GM12878 (cell line): ENCODE measurements around the gene TRAF2. TPM values are rescaled to one million over a fixed set of nuclear protein-coding genes. Genes with fewer than 3 reads are reported as not detected.

Source experiments
- ATAC-seq: fragments of 200-7000 bp; cut with Tn5 transposase; 3 replicates; pipeline ENCODE4 v1.9.1; 2020; ENCODE audit warnings: mild to moderate bottlenecking, moderate library complexity
- BruUV-seq: library from RNA; stranded (reverse); fragments of 400-500 nt; replicated peaks from 2 replicates; lab custom pipeline; 2021; lab: Mats Ljungman, UMichigan
- CTCF ChIA-PET: fragments of 300-600 bp; sonication (Branson Sonifier 250); formaldehyde crosslinking; extraction: SDS; loops from one replicate; lab custom pipeline; 2021; ENCODE audit warnings: inconsistent platforms; lab: Yijun Ruan, JAX
- POLR2A ChIA-PET: fragments of 350-600 bp; formaldehyde crosslinking; extraction: SDS; loops from one replicate; lab custom pipeline; 2021; ENCODE audit warnings: inconsistent platforms; lab: Charles Lee
- RAD21 ChIA-PET: fragments of 300-600 bp; sonication (Branson Sonifier 250); formaldehyde crosslinking; loops from one replicate; lab custom pipeline; 2023; ENCODE audit warnings: antibody characterized with exemption; ENCODE audit not compliant: unreplicated experiment; lab: Charles Lee
- SMC1A ChIA-PET: fragments of 300-600 bp; sonication (Branson Sonifier 250); formaldehyde crosslinking; loops from one replicate; lab custom pipeline; 2023; ENCODE audit not compliant: unreplicated experiment, uncharacterized antibody; lab: Charles Lee
- DNase-seq: peaks from one replicate; pipeline ENCODE4 v3.0.0-alpha.2; 2011; ENCODE audit warnings: low read depth, low spot score
- FAIRE-seq: peaks from 3 replicates; lab custom pipeline; 2011; peaks lifted over from hg19 to GRCh38; lab: Jason Lieb, UNC
- H2AFZ ChIP-seq: 2 replicates; pipeline ENCODE4 v1.6.0; 2011; ENCODE audit warnings: low read depth, low read length, control low read depth; ENCODE audit not compliant: control insufficient read depth
- H3K27ac ChIP-seq: 2 replicates; pipeline ENCODE4 v1.5.1; 2011; ENCODE audit warnings: control low read depth; ENCODE audit not compliant: control insufficient read depth, insufficient read depth
- H3K27me3 ChIP-seq, 2 experiments: replicated peaks in 1 of 2; 2 replicates each; pipeline versions ENCODE4 v1.6.0 to v1.6.1; 2011; ENCODE audit warnings: low read length in 1 of 2; ENCODE audit not compliant: control insufficient read depth in 2 of 2, insufficient read depth in 2 of 2
- H3K36me3 ChIP-seq, 2 experiments: 2 replicates each; pipeline ENCODE4 v1.5.1; 2011; ENCODE audit warnings: low read length in 1 of 2; ENCODE audit not compliant: control insufficient read depth in 2 of 2, insufficient read depth in 2 of 2
- H3K4me1 ChIP-seq: 2 replicates; pipeline ENCODE4 v1.6.1; 2011; ENCODE audit warnings: mild to moderate bottlenecking, low read length, moderate library complexity, mixed read lengths; ENCODE audit not compliant: control insufficient read depth, insufficient read depth
- H3K4me2 ChIP-seq: 2 replicates; pipeline ENCODE4 v1.6.0; 2011; ENCODE audit warnings: control low read depth; ENCODE audit not compliant: control insufficient read depth, insufficient read depth
- H3K4me3 ChIP-seq: fragments of 200-600 bp; sonication (generic); 2 replicates; pipeline ENCODE4 v1.5.1; 2016
- H3K79me2 ChIP-seq: 2 replicates; pipeline ENCODE4 v1.6.0; 2011; ENCODE audit warnings: low read length; ENCODE audit not compliant: control insufficient read depth, insufficient read depth
- H3K9ac ChIP-seq: 2 replicates; pipeline ENCODE4 v1.8.0; 2011; ENCODE audit warnings: low read length, control low read depth, mixed read lengths; ENCODE audit not compliant: control insufficient read depth, insufficient read depth
- H3K9me3 ChIP-seq: replicated peaks from 3 replicates; pipeline ENCODE4 v1.5.1; 2011; ENCODE audit warnings: mild to moderate bottlenecking, low read length; ENCODE audit not compliant: control insufficient read depth, insufficient read depth
- H4K20me1 ChIP-seq: 2 replicates; pipeline ENCODE4 v1.6.0; 2011; ENCODE audit not compliant: control insufficient read depth, insufficient read depth
- BHLHE40 ChIP-seq, 2 experiments: fragments of 450-650 bp in 1 of 2; IDR thresholded peaks; 2 replicates each; pipeline ENCODE4 v1.6.1; 2011 to 2017; ENCODE audit warnings: low read depth in 2 of 2, borderline replicate concordance in 1 of 2, improper control_type of control experiment in 1 of 2, low read length in 1 of 2, mild to moderate bottlenecking in 1 of 2
- CBFB ChIP-seq: IDR thresholded peaks from 2 replicates; pipeline ENCODE4 v1.6.1; 2016; ENCODE audit warnings: antibody characterized with exemption, low read depth
- DPF2 ChIP-seq: fragments of 450-650 bp; IDR thresholded peaks from 2 replicates; pipeline ENCODE4 v1.6.1; 2017; ENCODE audit warnings: mild to moderate bottlenecking
- ESRRA ChIP-seq: IDR thresholded peaks from 2 replicates; pipeline ENCODE4 v1.6.1; 2012; ENCODE audit warnings: mild to moderate bottlenecking, low read length, improper control_type of control experiment
- ETV6 ChIP-seq, 2 experiments: fragments of 450-650 bp in 1 of 2; IDR thresholded peaks in 1 of 2; conservative IDR thresholded peaks in 1 of 2; 2 replicates each; pipeline ENCODE4 v1.6.1; 2014; ENCODE audit warnings: antibody characterized with exemption in 1 of 2, borderline replicate concordance in 1 of 2, low read depth in 1 of 2, mild to moderate bottlenecking in 1 of 2, moderate library complexity in 1 of 2
- HDGF ChIP-seq: fragments of 450-650 bp; IDR thresholded peaks from 2 replicates; pipeline ENCODE4 v1.6.1; 2016; ENCODE audit warnings: antibody characterized with exemption
- IKZF1 ChIP-seq: fragments of 450-650 bp; conservative IDR thresholded peaks from 2 replicates; pipeline ENCODE4 v1.6.1; 2017; ENCODE audit warnings: antibody characterized with exemption, mild to moderate bottlenecking
- JUND ChIP-seq: IDR thresholded peaks from 2 replicates; pipeline ENCODE4 v1.6.1; 2012; ENCODE audit warnings: low read depth, mild to moderate bottlenecking, low read length, improper control_type of control experiment, moderate library complexity
- NBN ChIP-seq: fragments of 450-650 bp; IDR thresholded peaks from 2 replicates; pipeline ENCODE4 v1.6.1; 2016
- POLR2A ChIP-seq: IDR thresholded peaks from 2 replicates; pipeline ENCODE4 v1.6.1; 2011; ENCODE audit warnings: low read depth, mild to moderate bottlenecking, low read length
- POLR2AphosphoS5 ChIP-seq: IDR thresholded peaks from 2 replicates; pipeline ENCODE4 v1.6.1; 2011; ENCODE audit warnings: mild to moderate bottlenecking, low read length, inconsistent platforms
- RUNX3 ChIP-seq: IDR thresholded peaks from 2 replicates; pipeline ENCODE4 v1.6.1; 2012; ENCODE audit warnings: low read length, inconsistent platforms
- STAT3 ChIP-seq: IDR thresholded peaks from 2 replicates; pipeline ENCODE4 v1.6.1; 2011; ENCODE audit warnings: low read depth, low read length, improper control_type of control experiment
- TAF1 ChIP-seq: IDR thresholded peaks from 2 replicates; pipeline ENCODE4 v1.6.1; 2011; ENCODE audit warnings: mild to moderate bottlenecking, low read depth, low read length, borderline replicate concordance
- WGBS: methylation state at CpG from one replicate; pipeline ENCODE4 v1.1.6; 2016; ENCODE audit warnings: low lambda C conversion rate; ENCODE audit not compliant: insufficient replicate concordance, insufficient coverage; ENCODE audit errors: missing lambda C conversion rate; 5-methylcytosine and 5-hydroxymethylcytosine counted together
- in situ Hi-C: fragments of 300-500 bp; cut with MboI; formaldehyde crosslinking; loops from 9 replicates; pipeline ENCODE4 v1.14.3; 2018; ENCODE audit warnings: mixed read lengths
- intact Hi-C: fragments of 100-400 bp; cut with micrococcal nuclease; formaldehyde crosslinking; loops from one replicate; pipeline ENCODE4 v1.14.2; 2022; ENCODE audit not compliant: unreplicated experiment
- polyA plus RNA-seq, 11 experiments: library from polyadenylated mRNA; depleted of rRNA in 4 of 11; unstranded in 6 of 11; stranded (reverse) in 5 of 11; fragments of >200 nt; fragmentation: Nextera tagmentation in 4 of 11; fragmentation: Illumina TruSeq in 1 of 11; extraction: Ambion mirVana in 4 of 11; extraction: Trizol in 1 of 11; gene quantifications; 1 replicate in 1 of 11; 2 replicates in 10 of 11; pipeline versions ENCODE4 v1.2.1 to v1.2.3, GENCODE V29; 2011 to 2016; ENCODE audit warnings: inconsistent platforms in 2 of 11, missing spikeins in 2 of 11, low read depth in 1 of 11
- total RNA-seq, 4 experiments: library from RNA; depleted of rRNA in 3 of 4; stranded (reverse); fragments of >200 nt in 3 of 4; fragmentation: Illumina TruSeq in 1 of 4; extraction: Trizol in 1 of 4; gene quantifications; 2 replicates each; pipeline versions ENCODE4 v1.2.1 to v1.2.3, GENCODE V29; 2013 to 2021
- TF ChIP-seq, protein P1 (sequence below): fragments of 450-650 bp; IDR thresholded peaks from 2 replicates; pipeline ENCODE4 v1.6.1; 2017; ENCODE audit warnings: mild to moderate bottlenecking, moderate library complexity
- TF ChIP-seq, protein P2 (sequence below): fragments of 450-650 bp; IDR thresholded peaks from 2 replicates; pipeline ENCODE4 v1.6.1; 2018; ENCODE audit warnings: mild to moderate bottlenecking, low read depth, moderate library complexity; ENCODE audit not compliant: partially characterized antibody

Gene TRAF2
- total and polyA plus RNA-seq, 10 of the 15 experiments (the other 5 are each of a cell fraction or from before 2014, with no cell fraction given): 0.34 to 39.5 (median 18.7) TPM

DNA sequence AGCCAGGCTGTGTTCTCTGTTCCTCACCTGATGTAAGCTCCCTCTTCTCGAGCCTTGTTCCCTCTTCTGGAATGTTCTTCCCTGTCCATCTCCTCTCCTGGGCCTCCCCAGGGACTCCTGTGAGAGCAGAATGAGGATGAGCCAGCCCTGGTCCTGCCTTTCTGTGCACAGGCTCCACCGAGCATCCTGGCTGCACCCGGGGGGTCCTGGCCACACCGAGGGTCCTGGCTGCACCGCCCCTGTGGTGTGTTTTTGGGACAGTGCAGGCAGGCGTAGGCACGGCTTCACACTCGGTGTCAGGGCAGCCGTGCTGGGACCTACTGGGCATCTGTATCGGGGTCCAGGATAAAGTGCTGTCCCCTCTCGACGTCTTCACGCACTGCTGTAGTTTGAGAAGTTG lies 40.4 kb downstream of the TRAF2 start (continued):
- no peak for TF ChIP-seq RUNX3
- no peak for TF ChIP-seq TAF1
- TF ChIP-seq ESRRA: no peak
- TF ChIP-seq IKZF1: no peak
- TF ChIP-seq, all 136 proteins: peak for 0

DNA sequence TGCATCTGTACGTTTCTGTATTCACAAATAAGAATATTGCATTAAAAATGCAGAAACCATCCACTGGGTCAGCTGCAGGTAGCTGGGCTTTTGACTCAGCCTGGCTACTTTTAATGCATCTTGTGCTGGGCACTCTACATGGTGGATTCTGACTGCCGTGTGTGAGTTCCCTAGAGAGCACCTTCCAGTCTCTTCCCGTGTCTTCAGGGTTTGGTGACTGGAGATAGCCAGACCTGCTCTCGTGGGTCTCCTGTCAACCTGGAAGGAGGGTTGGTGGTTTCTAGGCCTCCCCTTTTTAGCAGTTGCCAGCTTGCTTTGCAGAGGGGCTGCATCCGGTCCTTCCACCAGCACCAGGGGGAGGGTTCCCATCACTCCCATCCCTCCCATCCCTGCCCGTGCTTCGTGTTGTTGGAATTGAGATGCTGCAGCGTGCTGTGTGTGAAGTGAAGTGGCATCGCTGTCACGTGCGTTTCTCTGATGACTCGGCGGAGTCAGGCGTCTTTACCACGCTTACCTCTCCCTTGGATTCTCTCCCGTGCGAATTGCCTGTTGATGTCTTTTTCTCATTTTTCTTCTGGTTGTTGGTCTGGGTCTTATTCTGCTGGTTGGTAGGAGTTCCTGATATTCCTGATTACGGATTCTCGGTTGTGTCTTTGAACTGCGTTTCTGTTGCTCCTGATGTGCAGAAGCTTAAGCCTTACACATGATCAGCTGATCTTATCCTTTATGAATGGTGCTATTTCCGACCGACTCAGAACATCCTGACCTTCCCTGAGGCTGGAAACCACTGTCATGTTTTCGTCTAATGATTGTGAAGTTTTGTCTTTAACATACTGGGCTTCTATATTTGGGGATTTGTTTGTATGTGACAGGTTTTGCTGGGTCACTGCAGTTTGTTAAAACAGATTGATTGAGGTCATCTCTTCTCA lies 41.3 kb downstream of the TRAF2 start:
- WGBS: 76% methylated on average over 18 of the region's 23 CpGs
- BruUV-seq: TSS peak; percentile 51
- intact Hi-C loops (no loop called here), in situ Hi-C loops (no loop called here)
- ChIA-PET POLR2A (no interaction called here), RAD21 (no interaction called here), CTCF (interaction anchor here (0.7 to 0.9 kb wide), 2 partner anchors 9 to 88 kb away, joined by 3 read pairs; no protein-coding TSS in a partner anchor), SMC1A (no interaction called here)
- DNase-seq (no peak), FAIRE-seq (no peak), ATAC-seq (no peak)
- Histone ChIP-seq H3K9me3 (no peaks in the 10 kb centered on the region), H3K9ac (no peak overlapping the region), H3K27me3 (no peaks in the 10 kb centered on the region), H3K4me2 (no peak overlapping the region), H3K27ac (no peak overlapping the region), H4K20me1 (no peaks in the 10 kb centered on the region), H3K79me2 (no peaks in the 10 kb centered on the region), H3K4me1 (no peaks in the 10 kb centered on the region), H3K4me3 (no peak overlapping the region), H2AFZ (no peak overlapping the region), H3K36me3 (peaks cover 16 to 18% of the 10 kb centered on the region in 2 experiments)
- TF ChIP-seq CBFB: no peak
- peak; percentile 25; the same call in 1 of the 2 replicates for TF ChIP-seq POLR2AphosphoS5
- no peak for TF ChIP-seq JUND
- no peak for TF ChIP-seq DPF2
- peak; percentile 33; the same call in 1 of the 2 replicates for TF ChIP-seq POLR2A
- TF ChIP-seq STAT3: no peak
- TF ChIP-seq, protein P1, sequence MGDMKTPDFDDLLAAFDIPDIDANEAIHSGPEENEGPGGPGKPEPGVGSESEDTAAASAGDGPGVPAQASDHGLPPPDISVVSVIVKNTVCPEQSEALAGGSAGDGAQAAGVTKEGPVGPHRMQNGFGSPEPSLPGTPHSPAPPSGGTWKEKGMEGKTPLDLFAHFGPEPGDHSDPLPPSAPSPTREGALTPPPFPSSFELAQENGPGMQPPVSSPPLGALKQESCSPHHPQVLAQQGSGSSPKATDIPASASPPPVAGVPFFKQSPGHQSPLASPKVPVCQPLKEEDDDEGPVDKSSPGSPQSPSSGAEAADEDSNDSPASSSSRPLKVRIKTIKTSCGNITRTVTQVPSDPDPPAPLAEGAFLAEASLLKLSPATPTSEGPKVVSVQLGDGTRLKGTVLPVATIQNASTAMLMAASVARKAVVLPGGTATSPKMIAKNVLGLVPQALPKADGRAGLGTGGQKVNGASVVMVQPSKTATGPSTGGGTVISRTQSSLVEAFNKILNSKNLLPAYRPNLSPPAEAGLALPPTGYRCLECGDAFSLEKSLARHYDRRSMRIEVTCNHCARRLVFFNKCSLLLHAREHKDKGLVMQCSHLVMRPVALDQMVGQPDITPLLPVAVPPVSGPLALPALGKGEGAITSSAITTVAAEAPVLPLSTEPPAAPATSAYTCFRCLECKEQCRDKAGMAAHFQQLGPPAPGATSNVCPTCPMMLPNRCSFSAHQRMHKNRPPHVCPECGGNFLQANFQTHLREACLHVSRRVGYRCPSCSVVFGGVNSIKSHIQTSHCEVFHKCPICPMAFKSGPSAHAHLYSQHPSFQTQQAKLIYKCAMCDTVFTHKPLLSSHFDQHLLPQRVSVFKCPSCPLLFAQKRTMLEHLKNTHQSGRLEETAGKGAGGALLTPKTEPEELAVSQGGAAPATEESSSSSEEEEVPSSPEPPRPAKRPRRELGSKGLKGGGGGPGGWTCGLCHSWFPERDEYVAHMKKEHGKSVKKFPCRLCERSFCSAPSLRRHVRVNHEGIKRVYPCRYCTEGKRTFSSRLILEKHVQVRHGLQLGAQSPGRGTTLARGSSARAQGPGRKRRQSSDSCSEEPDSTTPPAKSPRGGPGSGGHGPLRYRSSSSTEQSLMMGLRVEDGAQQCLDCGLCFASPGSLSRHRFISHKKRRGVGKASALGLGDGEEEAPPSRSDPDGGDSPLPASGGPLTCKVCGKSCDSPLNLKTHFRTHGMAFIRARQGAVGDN: no peak
- TF ChIP-seq, protein P2, sequence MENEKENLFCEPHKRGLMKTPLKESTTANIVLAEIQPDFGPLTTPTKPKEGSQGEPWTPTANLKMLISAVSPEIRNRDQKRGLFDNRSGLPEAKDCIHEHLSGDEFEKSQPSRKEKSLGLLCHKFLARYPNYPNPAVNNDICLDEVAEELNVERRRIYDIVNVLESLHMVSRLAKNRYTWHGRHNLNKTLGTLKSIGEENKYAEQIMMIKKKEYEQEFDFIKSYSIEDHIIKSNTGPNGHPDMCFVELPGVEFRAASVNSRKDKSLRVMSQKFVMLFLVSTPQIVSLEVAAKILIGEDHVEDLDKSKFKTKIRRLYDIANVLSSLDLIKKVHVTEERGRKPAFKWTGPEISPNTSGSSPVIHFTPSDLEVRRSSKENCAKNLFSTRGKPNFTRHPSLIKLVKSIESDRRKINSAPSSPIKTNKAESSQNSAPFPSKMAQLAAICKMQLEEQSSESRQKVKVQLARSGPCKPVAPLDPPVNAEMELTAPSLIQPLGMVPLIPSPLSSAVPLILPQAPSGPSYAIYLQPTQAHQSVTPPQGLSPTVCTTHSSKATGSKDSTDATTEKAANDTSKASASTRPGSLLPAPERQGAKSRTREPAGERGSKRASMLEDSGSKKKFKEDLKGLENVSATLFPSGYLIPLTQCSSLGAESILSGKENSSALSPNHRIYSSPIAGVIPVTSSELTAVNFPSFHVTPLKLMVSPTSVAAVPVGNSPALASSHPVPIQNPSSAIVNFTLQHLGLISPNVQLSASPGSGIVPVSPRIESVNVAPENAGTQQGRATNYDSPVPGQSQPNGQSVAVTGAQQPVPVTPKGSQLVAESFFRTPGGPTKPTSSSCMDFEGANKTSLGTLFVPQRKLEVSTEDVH: no peak
- no peak for TF ChIP-seq NBN
- no peak for TF ChIP-seq ETV6 (conservative IDR thresholded peaks at IDR 0.05 in 1 of 2, IDR thresholded peaks at IDR 0.05 in 1 of 2; ENCODE audit: borderline replicate concordance in 1 of 2, low read depth in 1 of 2)
- no peak for TF ChIP-seq BHLHE40 (IDR thresholded peaks at IDR 0.05; ENCODE audit: borderline replicate concordance in 1 of 2, low read depth in 2 of 2, low read length in 1 of 2)
- no peak for TF ChIP-seq HDGF
